Erythroblast (primary cell): ENCODE results near the gene MYO1D.
"Not testable (repeated sequence)": the region's sequence is repeated elsewhere in the genome, so short reads cannot be mapped to it uniquely, and the experiment has no call there.

Source experiments
- DNase-seq, 2 experiments: peaks; one replicate each; lab custom pipeline; 2025; lab: John Stamatoyannopoulos, UW
- GATA1 ChIP-seq: IDR thresholded peaks from 2 replicates; pipeline ENCODE4 v1.6.1; 2011; ENCODE audit warnings: low read depth, mild to moderate bottlenecking, control low read depth, low read length, moderate library complexity
- POLR2A ChIP-seq: IDR thresholded peaks from 2 replicates; pipeline ENCODE4 v1.6.1; 2011; ENCODE audit warnings: mild to moderate bottlenecking, low read length

Gene MYO1D

GRCh38 chr17:32747856-32748255, 129.1 kb downstream of the MYO1D start:
- no peak for TF ChIP-seq GATA1
- no peak for TF ChIP-seq POLR2A

DNA sequence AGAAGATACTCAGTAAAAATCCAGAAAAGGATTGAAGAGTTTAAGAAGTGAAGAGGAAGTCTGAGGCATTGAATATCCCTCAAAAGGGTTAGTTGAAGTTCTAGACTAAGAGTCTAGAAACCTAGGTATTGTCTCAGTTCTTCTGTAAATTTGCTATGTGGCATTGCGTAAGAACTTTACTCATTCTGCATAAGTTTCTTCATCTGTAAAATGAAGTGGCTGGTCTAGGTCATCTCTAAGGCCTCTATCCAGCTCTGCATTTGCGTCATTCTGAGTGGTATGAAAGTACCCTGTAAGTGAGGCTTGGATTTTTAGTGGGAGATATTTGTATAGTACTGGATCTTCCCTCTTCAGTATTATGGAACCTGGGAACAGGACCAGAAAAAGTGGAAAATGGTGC, 130.2 kb downstream of the MYO1D start:
- TF ChIP-seq POLR2A: no peak
- TF ChIP-seq GATA1: no peak
- DNase-seq: no peak

More at GRCh38 chr17:32747856-32748255, 129.1 kb downstream of the MYO1D start:
- DNase-seq: no peak

- TF ChIP-seq GATA1 (no peak), POLR2A (no peak)
- no peak for DNase-seq
Measured at GRCh38 chr17:32746280-32746679, 130.6 kb downstream of the MYO1D start.

- no peak for TF ChIP-seq POLR2A
- no peak for TF ChIP-seq GATA1
- no peak for DNase-seq
Measured at GRCh38 chr17:32742681-32743538, 134.0 kb downstream of the MYO1D start.

- no peak for DNase-seq
- TF ChIP-seq POLR2A (no peak), GATA1 (no peak)
Measured at GRCh38 chr17:32741381-32741780, 135.5 kb downstream of the MYO1D start.

DNA sequence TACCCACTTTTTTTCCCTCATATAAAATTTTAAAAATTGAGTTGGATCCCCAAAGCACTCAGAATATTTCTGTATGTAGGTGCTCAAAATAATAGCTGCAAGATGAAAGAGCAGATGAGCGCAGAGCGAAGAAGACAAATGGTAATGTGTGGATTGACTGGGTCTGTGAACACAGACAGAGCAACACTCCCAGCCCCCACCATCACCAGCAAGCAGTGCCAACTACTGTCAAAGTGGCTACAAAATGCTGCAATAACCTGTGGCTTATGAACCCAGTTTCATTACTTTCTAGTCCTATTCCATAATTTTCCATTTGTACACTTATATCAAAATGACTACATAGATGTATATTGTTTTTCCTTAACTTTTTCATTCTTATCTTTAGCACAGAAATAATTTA, 137.2 kb downstream of the MYO1D start:
- DNase-seq: no peak
- TF ChIP-seq GATA1 (no peak), POLR2A (no peak)

DNA sequence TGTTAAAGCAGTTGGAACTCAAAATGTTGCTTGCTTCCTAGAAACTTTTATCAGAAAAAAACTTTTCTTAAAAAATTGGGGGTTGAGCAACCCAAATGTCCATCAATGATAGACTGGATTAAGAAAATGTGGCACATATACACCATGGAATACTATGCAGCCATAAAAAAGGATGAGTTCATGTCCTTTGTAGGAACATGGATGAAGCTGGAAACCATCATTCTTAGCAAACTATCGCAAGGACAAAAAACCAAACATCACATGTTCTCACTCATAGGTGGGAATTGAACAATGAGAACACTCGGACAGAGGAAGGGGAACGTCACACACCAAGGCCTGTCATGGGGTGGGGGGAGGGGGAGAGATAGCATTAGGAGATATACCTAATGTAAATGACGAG, 137.8 kb downstream of the MYO1D start:
- DNase-seq: not testable (repeated sequence)

GRCh38 chr17:32733401-32733800, 143.5 kb downstream of the MYO1D start:
- DNase-seq: peak in 1 of 2 experiments; percentile 37
- TF ChIP-seq GATA1 (no peak), POLR2A (no peak)

GRCh38 chr17:32732900-32733299, 144.0 kb downstream of the MYO1D start:
- TF ChIP-seq GATA1 (no peak), POLR2A (no peak)
- no peak for DNase-seq

GRCh38 chr17:32732296-32732642, 144.7 kb downstream of the MYO1D start:
- peak in 1 of 2 experiments; percentile 23 for DNase-seq
- no peak for TF ChIP-seq POLR2A
- TF ChIP-seq GATA1: no peak

GRCh38 chr17:32731556-32732295, 145.2 kb downstream of the MYO1D start:
- no peak for DNase-seq
- TF ChIP-seq GATA1 (no peak), POLR2A (no peak)

- DNase-seq: no peak
- TF ChIP-seq POLR2A: no peak
- no peak for TF ChIP-seq GATA1
Measured at GRCh38 chr17:32727681-32728080, 149.2 kb downstream of the MYO1D start.

- DNase-seq: no peak
- TF ChIP-seq GATA1 (no peak), POLR2A (no peak)
Measured at GRCh38 chr17:32725697-32726096, 151.2 kb downstream of the MYO1D start.

- no peak for TF ChIP-seq GATA1
- TF ChIP-seq POLR2A: no peak
- DNase-seq: peak; percentile 32 to 56
Measured at GRCh38 chr17:32723310-32723955, 153.5 kb downstream of the MYO1D start.

- DNase-seq: peak; percentile 28 to 41
- no peak for TF ChIP-seq POLR2A
- no peak for TF ChIP-seq GATA1
Measured at GRCh38 chr17:32722733-32723132, 154.2 kb downstream of the MYO1D start.
